OCI-LY3 (cell line): ENCODE data around the gene IL3.
"Not testable (repeated sequence)": the region's sequence is repeated elsewhere in the genome, so short reads cannot be mapped to it uniquely, and the experiment has no call there.

Source experiments
- CTCF ChIP-seq: fragments of 200-600, 300-600 bp; sonication (generic); IDR thresholded peaks from 2 replicates; pipeline ENCODE4 v1.5.1; 2014; ENCODE audit warnings: antibody characterized with exemption, low read length, low read depth
- EZH2phosphoT487 ChIP-seq: fragments of 200-600 bp; shearing (Covaris generic); IDR thresholded peaks from 2 replicates; pipeline ENCODE4 v1.6.1; 2018; ENCODE audit warnings: antibody characterized with exemption, mixed run types, low read depth

DNA sequence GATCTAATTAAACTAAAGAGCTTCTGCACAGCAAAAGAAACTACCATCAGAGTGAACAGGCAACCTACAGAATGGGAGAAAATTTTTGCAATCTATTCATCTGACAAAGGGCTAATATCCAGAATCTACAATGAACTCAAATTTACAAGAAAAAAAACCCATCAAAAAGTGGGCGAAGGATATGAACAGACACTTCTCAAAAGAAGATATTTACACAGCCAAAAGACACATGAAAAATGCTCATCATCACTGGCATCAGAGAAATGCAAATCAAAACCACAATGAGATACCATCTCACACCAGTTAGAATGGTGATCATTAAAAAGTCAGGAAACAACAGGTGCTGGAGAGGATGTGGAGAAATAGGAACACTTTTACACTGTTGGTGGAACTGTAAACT lies 48.0 kb downstream of the IL3 start:
- TF ChIP-seq CTCF, EZH2phosphoT487: not testable (repeated sequence)
